ENCODE data around the gene ANLN.

- TF ChIP-seq ARNT (IDR thresholded peaks at IDR 0.05) (no peak), HDGF (IDR thresholded peaks at IDR 0.05; ENCODE audit: borderline replicate concordance) (no peak), TARDBP (IDR thresholded peaks at IDR 0.05) (no peak), ELF4 (IDR thresholded peaks at IDR 0.05) (no peak), FOXK2 (IDR thresholded peaks at IDR 0.05) (no peak), L3MBTL2 (conservative IDR thresholded peaks at IDR 0.05) (no peak), ZNF384 (IDR thresholded peaks at IDR 0.05) (no peak)
These were observed 30.6 kb downstream of the ANLN start for GRCh38 chr7:36420307-36420706.

Data from HEK293T (cell line).